ENCODE data around the gene LTBP3. TPM values are rescaled to one million over a fixed set of nuclear protein-coding genes. Genes with fewer than 3 reads are reported as not detected.

Gene LTBP3
- total and polyA plus RNA-seq, 9 of the 15 experiments (the other 6 are each of a cell fraction or from before 2014, with no cell fraction given) = 0.06 to 20.5 (median 4.8) TPM

DNA sequence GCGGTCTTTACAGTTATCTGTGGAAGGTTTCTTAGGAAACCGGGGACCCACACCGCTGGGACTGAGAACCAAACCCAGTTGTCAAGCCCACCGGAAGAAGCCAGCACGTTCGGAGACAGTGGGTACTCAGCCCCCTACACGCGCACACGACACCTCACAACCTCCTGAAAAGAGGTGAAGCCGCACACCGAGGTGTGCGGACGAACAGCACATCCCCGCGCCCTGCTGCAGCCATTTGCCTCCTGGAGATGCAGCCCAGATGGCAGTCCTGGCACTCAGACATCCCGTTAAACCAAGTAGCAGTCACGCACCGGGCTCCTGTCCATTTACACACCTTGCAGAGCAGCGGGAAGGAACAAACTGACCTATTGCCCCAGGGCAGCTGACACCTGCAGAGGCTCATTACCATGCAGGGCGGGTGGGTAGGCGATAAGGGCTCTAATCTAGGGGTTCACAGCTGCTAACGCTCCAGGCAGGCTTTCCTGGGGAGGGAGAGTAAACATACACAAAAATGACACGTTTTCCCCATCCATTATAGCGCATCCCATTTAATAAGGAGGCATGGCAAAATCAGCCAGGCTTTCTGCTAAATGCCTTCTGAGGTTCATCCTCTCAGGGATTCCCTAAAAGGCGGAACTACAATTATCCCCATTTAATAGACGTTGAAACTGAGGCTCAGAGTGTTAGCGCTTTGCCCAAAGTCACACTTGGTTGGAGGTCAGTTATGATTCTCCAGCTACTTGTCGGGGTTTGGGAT is 16.8 kb upstream of the LTBP3 start (continued):
- TF ChIP-seq, protein P1, sequence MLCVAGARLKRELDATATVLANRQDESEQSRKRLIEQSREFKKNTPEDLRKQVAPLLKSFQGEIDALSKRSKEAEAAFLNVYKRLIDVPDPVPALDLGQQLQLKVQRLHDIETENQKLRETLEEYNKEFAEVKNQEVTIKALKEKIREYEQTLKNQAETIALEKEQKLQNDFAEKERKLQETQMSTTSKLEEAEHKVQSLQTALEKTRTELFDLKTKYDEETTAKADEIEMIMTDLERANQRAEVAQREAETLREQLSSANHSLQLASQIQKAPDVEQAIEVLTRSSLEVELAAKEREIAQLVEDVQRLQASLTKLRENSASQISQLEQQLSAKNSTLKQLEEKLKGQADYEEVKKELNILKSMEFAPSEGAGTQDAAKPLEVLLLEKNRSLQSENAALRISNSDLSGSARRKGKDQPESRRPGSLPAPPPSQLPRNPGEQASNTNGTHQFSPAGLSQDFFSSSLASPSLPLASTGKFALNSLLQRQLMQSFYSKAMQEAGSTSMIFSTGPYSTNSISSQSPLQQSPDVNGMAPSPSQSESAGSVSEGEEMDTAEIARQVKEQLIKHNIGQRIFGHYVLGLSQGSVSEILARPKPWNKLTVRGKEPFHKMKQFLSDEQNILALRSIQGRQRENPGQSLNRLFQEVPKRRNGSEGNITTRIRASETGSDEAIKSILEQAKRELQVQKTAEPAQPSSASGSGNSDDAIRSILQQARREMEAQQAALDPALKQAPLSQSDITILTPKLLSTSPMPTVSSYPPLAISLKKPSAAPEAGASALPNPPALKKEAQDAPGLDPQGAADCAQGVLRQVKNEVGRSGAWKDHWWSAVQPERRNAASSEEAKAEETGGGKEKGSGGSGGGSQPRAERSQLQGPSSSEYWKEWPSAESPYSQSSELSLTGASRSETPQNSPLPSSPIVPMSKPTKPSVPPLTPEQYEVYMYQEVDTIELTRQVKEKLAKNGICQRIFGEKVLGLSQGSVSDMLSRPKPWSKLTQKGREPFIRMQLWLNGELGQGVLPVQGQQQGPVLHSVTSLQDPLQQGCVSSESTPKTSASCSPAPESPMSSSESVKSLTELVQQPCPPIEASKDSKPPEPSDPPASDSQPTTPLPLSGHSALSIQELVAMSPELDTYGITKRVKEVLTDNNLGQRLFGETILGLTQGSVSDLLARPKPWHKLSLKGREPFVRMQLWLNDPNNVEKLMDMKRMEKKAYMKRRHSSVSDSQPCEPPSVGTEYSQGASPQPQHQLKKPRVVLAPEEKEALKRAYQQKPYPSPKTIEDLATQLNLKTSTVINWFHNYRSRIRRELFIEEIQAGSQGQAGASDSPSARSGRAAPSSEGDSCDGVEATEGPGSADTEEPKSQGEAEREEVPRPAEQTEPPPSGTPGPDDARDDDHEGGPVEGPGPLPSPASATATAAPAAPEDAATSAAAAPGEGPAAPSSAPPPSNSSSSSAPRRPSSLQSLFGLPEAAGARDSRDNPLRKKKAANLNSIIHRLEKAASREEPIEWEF (CRISPR knock-in tag; IDR thresholded peaks at IDR 0.05) = peak; percentile 71; the same call in 1 of the 2 replicates
- peak; percentile 22; the same call in 1 of the 2 replicates for TF ChIP-seq MIER1 (IDR thresholded peaks at IDR 0.05; ENCODE audit: low read depth)
- no peak for TF ChIP-seq ZNF184 (CRISPR knock-in tag; IDR thresholded peaks at IDR 0.05)
- 0 out of 2 replicates have a peak, but pooled peaks have one; percentile 68 for TF ChIP-seq CCAR2 (IDR thresholded peaks at IDR 0.05; ENCODE audit: low read depth, low read length)
- TF ChIP-seq ZBED1 (IDR thresholded peaks at IDR 0.05) = peak; percentile 38; the same call in 1 of the 2 replicates
- TF ChIP-seq KDM1A (IDR thresholded peaks at IDR 0.05) = peak; percentile 98 to 99
- TF ChIP-seq FOXJ2 (tag; IDR thresholded peaks at IDR 0.05) = peak; percentile 21; the same call in 1 of the 2 replicates
